Measurements from ENCODE around the gene RMND5A.

GRCh38 chr2:86808315-86809161 lies 88.4 kb downstream of the RMND5A start:
- TF ChIP-seq HDGF (IDR thresholded peaks at IDR 0.05; ENCODE audit: borderline replicate concordance) (no peak), FOXA1 (IDR thresholded peaks at IDR 0.05) (no peak), FOXM1 (IDR thresholded peaks at IDR 0.05; ENCODE audit: borderline replicate concordance) (no peak), NFRKB (IDR thresholded peaks at IDR 0.05) (no peak), SP1 (IDR thresholded peaks at IDR 0.05) (no peak), SUZ12 (IDR thresholded peaks at IDR 0.05) (no peak), TARDBP (IDR thresholded peaks at IDR 0.05) (no peak), FOXK2 (IDR thresholded peaks at IDR 0.05) (no peak), ZNF384 (IDR thresholded peaks at IDR 0.05) (no peak), L3MBTL2 (conservative IDR thresholded peaks at IDR 0.05) (peak; percentile 91), CTBP1 (IDR thresholded peaks at IDR 0.05; ENCODE audit: borderline replicate concordance) (no peak)
- TF ChIP-seq, protein P1, sequence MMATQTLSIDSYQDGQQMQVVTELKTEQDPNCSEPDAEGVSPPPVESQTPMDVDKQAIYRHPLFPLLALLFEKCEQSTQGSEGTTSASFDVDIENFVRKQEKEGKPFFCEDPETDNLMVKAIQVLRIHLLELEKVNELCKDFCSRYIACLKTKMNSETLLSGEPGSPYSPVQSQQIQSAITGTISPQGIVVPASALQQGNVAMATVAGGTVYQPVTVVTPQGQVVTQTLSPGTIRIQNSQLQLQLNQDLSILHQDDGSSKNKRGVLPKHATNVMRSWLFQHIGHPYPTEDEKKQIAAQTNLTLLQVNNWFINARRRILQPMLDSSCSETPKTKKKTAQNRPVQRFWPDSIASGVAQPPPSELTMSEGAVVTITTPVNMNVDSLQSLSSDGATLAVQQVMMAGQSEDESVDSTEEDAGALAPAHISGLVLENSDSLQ (IDR thresholded peaks at IDR 0.05): peak; percentile 68

All from HEK293T (cell line).